Endothelial cell of umbilical vein (primary cell): ENCODE data around the gene FGFRL1. TPM values are rescaled to one million over a fixed set of nuclear protein-coding genes. Genes with fewer than 3 reads are reported as not detected.

Source experiments
- BruUV-seq: library from RNA; stranded (reverse); fragments of 400-500 nt; replicated peaks from 2 replicates; lab custom pipeline; 2021; lab: Mats Ljungman, UMichigan
- CTCF ChIA-PET: fragments of 300-600, 350-600 bp; sonication (Branson Sonifier 250); formaldehyde crosslinking; loops from one replicate; lab custom pipeline; 2021; ENCODE audit warnings: antibody characterized with exemption, inconsistent platforms; lab: Charles Lee
- POLR2A ChIA-PET: fragments of 300-600, 350-600 bp; sonication (Branson Sonifier 250); formaldehyde crosslinking; loops from one replicate; lab custom pipeline; 2021; ENCODE audit warnings: antibody characterized with exemption, inconsistent platforms; lab: Charles Lee
- DNase-seq: peaks from one replicate; pipeline ENCODE4 v3.0.0-alpha.2; 2011; ENCODE audit warnings: low read depth, low spot score
- FAIRE-seq: peaks from 2 replicates; lab custom pipeline; 2011; peaks lifted over from hg19 to GRCh38; lab: Jason Lieb, UNC
- H2AFZ ChIP-seq: 2 replicates; pipeline ENCODE4 v1.6.0; 2012; ENCODE audit warnings: low read depth, low read length, control low read depth, inconsistent platforms
- H3K27ac ChIP-seq: 2 replicates; pipeline ENCODE4 v1.5.1; 2011; ENCODE audit warnings: low read depth, mild to moderate bottlenecking, control low read depth, low read length, moderate library complexity; ENCODE audit not compliant: insufficient read depth
- H3K27me3 ChIP-seq, 2 experiments: 2 replicates each; pipeline versions ENCODE4 v1.6.0 to v1.6.1; 2011; ENCODE audit warnings: low read length in 2 of 2, mixed read lengths in 1 of 2; ENCODE audit not compliant: control insufficient read depth in 2 of 2, insufficient read depth in 2 of 2
- H3K36me3 ChIP-seq, 2 experiments: 2 replicates in 1 of 2; 3 replicates in 1 of 2; pipeline ENCODE4 v1.5.1; 2011; ENCODE audit warnings: low read length in 2 of 2, mild to moderate bottlenecking in 1 of 2, moderate library complexity in 1 of 2; ENCODE audit not compliant: control insufficient read depth in 2 of 2, insufficient read depth in 2 of 2; ENCODE audit errors: extremely low read depth in 1 of 2
- H3K4me1 ChIP-seq: 3 replicates; pipeline ENCODE4 v1.5.1; 2011; ENCODE audit warnings: mild to moderate bottlenecking, low read length; ENCODE audit not compliant: control insufficient read depth, insufficient read depth; ENCODE audit errors: extremely low read depth
- H3K4me2 ChIP-seq: 2 replicates; pipeline ENCODE4 v1.6.1; 2011; ENCODE audit warnings: low read length, control low read depth, mixed read lengths; ENCODE audit not compliant: insufficient read depth
- H3K4me3 ChIP-seq, 3 experiments: fragments of 200-600 bp in 1 of 3; sonication (generic), shearing (Covaris generic) in 1 of 3; replicated peaks in 1 of 3; 2 replicates each; pipeline ENCODE4 v1.5.1; 2011 to 2016; ENCODE audit warnings: control low read depth in 3 of 3, low read length in 3 of 3, mild to moderate bottlenecking in 2 of 3, inconsistent platforms in 1 of 3, low read depth in 1 of 3, moderate library complexity in 1 of 3; ENCODE audit not compliant: insufficient read depth in 1 of 3
- H3K79me2 ChIP-seq: 2 replicates; pipeline ENCODE4 v1.6.0; 2012; ENCODE audit warnings: low read length, inconsistent platforms; ENCODE audit not compliant: control insufficient read depth, insufficient read depth
- H3K9ac ChIP-seq: replicated peaks from 2 replicates; pipeline ENCODE3; 2011; ENCODE audit warnings: low read length, control low read depth; ENCODE audit not compliant: insufficient read depth; ENCODE audit errors: extremely low read depth
- H3K9me1 ChIP-seq: replicated peaks from 3 replicates; pipeline ENCODE4 v1.6.0; 2011; ENCODE audit warnings: mild to moderate bottlenecking, low read length; ENCODE audit not compliant: control insufficient read depth, insufficient read depth; ENCODE audit errors: extremely low read depth
- H3K9me3 ChIP-seq: replicated peaks from 2 replicates; pipeline ENCODE4 v1.5.1; 2012; ENCODE audit warnings: low read length, inconsistent platforms; ENCODE audit not compliant: control insufficient read depth, insufficient read depth
- H4K20me1 ChIP-seq: replicated peaks from 2 replicates; pipeline ENCODE3; 2011; ENCODE audit warnings: mild to moderate bottlenecking, low read length; ENCODE audit not compliant: control insufficient read depth, insufficient read depth; ENCODE audit errors: extremely low read depth
- EZH2 ChIP-seq: IDR thresholded peaks from 2 replicates; pipeline ENCODE4 v1.6.1; 2012; ENCODE audit warnings: borderline replicate concordance, low read depth, mild to moderate bottlenecking, moderate library complexity, low read length, inconsistent platforms; ENCODE audit not compliant: severe bottlenecking
- FOS ChIP-seq: IDR thresholded peaks from 2 replicates; pipeline ENCODE4 v1.6.1; 2011; ENCODE audit warnings: mild to moderate bottlenecking, low read length, moderate library complexity, borderline replicate concordance; ENCODE audit not compliant: insufficient read depth
- GATA2 ChIP-seq: IDR thresholded peaks from 2 replicates; pipeline ENCODE4 v1.7.0; 2011; ENCODE audit warnings: low read depth, mild to moderate bottlenecking, moderate library complexity, mixed read lengths, low read length; ENCODE audit not compliant: insufficient read length, insufficient read depth
- JUN ChIP-seq: IDR thresholded peaks from 2 replicates; pipeline ENCODE4 v1.6.1; 2011; ENCODE audit warnings: borderline replicate concordance, low read depth; ENCODE audit not compliant: insufficient read length, insufficient read depth
- MYC ChIP-seq: IDR thresholded peaks from one replicate; pipeline ENCODE4 v1.6.1; 2011; ENCODE audit warnings: mild to moderate bottlenecking, low read depth, low read length
- POLR2A ChIP-seq: IDR thresholded peaks from 2 replicates; pipeline ENCODE4 v1.6.1; 2012; ENCODE audit warnings: low read depth, mild to moderate bottlenecking, control low read depth, low read length
- POLR2AphosphoS5 ChIP-seq: IDR thresholded peaks from 2 replicates; pipeline ENCODE4 v1.6.1; 2012; ENCODE audit warnings: low read depth, mild to moderate bottlenecking, control low read depth, low read length, moderate library complexity; ENCODE audit not compliant: insufficient read depth
- dilution Hi-C: fragments of 300-500 bp; cut with MboI; formaldehyde crosslinking; loops from one replicate; pipeline ENCODE4 v1.15.0; 2019; ENCODE audit warnings: low sequenced_read_pairs; ENCODE audit not compliant: extremely low pct_ligation_motif_present
- intact Hi-C: fragments of 100-400 bp; cut with micrococcal nuclease; formaldehyde crosslinking; loops from one replicate; pipeline ENCODE4 v1.10.0; 2022
- polyA plus RNA-seq, 4 experiments: library from polyadenylated mRNA; depleted of rRNA in 3 of 4; stranded (reverse) in 3 of 4; unstranded in 1 of 4; fragments of >200 nt; gene quantifications; 2 replicates each; pipeline versions ENCODE4 v1.2.1 to v1.2.3, GENCODE V29; 2011 to 2012; ENCODE audit warnings: missing spikeins in 1 of 4
- total RNA-seq: library from RNA; stranded (reverse); gene quantifications from 2 replicates; pipeline ENCODE4 v1.2.3, GENCODE V29; 2021
- TF ChIP-seq, protein P1 (sequence below), 2 donors: IDR thresholded peaks; 1 replicate in 1 of 2; 2 replicates in 1 of 2; pipeline ENCODE4 v1.5.1; 2011; ENCODE audit warnings: low read length in 2 of 2, mild to moderate bottlenecking in 2 of 2, moderate library complexity in 2 of 2, control low read depth in 1 of 2, inconsistent platforms in 1 of 2, low read depth in 1 of 2; ENCODE audit not compliant: insufficient read depth in 1 of 2; ENCODE audit errors: extremely low read depth in 1 of 2
- TF ChIP-seq, protein P2 (sequence below): IDR thresholded peaks from 2 replicates; pipeline ENCODE4 v1.6.1; 2011; ENCODE audit not compliant: insufficient read depth, insufficient read length

Gene FGFRL1
- total and polyA plus RNA-seq, 2 donors (not counting 3 experiments of a cell fraction or from before 2014, with no cell fraction given): 33.3 to 74.6 TPM

DNA sequence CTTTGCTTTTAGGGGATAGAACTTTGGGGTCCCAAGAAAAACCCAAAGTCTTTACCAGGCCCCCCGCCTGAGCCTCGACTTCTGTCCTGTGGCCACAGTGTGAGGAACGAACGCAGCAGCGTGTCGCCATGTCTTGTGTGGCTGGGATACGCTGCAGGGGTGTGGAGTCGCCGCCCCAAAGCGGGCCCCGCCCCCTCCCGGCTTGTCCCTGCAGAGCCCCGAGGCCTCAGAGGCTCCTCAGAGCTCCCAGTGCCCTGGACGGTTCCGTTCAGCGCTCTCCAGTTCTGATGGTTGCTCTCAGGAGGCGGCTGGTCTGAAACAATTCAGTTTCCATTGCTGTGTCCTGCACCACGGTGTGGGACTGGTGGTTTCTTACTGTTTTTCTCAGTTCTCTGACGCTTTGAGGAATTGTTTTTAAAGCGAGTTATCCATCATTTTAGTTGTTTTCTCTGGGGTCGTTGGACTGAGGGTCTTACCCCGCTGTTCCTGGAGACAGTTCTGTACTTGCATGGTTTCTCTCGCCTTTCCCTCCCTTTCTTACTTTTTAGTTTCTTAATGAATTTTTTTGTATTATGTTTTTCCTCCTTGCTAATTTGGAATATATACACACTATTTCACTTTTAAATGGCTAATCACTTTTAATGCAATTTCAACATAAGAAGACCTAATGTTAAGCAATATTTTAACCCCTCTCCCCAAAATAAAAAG, 26.1 kb upstream of the FGFRL1 start:
- no peaks in the 10 kb centered on the region for H4K20me1 ChIP-seq
- H2AFZ ChIP-seq: peak overlapping the region; percentile 82
- H3K4me2 ChIP-seq: peak overlapping the region; percentile 62
- no peak overlapping the region for H3K27ac ChIP-seq
- H3K9me1 ChIP-seq: no peaks in the 10 kb centered on the region
- H3K79me2 ChIP-seq: no peaks in the 10 kb centered on the region
- DNase-seq (peak; percentile 24), FAIRE-seq (peak; percentile 55)
- no peaks in the 10 kb centered on the region for H3K9me3 ChIP-seq
- no peak overlapping the region for H3K9ac ChIP-seq
- ChIA-PET POLR2A (no interaction called here), CTCF (interaction anchor here (0.6 kb wide), 1 partner anchor 53 kb away, joined by 3 read pairs; the partner anchor contains the start of genes GAK and TMEM175)
- H3K4me1 ChIP-seq: peaks cover 15% of the 10 kb centered on the region
- H3K36me3 ChIP-seq: peaks cover 0 to 1% of the 10 kb centered on the region in 2 experiments
- no peak overlapping the region for H3K4me3 ChIP-seq
- H3K27me3 ChIP-seq: no peaks in the 10 kb centered on the region
- BruUV-seq: no TSS peak
- intact Hi-C loops (loop anchor here (5.0 kb wide), 1 partner anchor 243 kb away; no protein-coding TSS in a partner anchor), dilution Hi-C loops (no loop called here)
- TF ChIP-seq POLR2A (no peak), MYC (no peak), EZH2 (no peak), FOS (no peak), GATA2 (no peak), POLR2AphosphoS5 (no peak), JUN (no peak)
- TF ChIP-seq, protein P1, sequence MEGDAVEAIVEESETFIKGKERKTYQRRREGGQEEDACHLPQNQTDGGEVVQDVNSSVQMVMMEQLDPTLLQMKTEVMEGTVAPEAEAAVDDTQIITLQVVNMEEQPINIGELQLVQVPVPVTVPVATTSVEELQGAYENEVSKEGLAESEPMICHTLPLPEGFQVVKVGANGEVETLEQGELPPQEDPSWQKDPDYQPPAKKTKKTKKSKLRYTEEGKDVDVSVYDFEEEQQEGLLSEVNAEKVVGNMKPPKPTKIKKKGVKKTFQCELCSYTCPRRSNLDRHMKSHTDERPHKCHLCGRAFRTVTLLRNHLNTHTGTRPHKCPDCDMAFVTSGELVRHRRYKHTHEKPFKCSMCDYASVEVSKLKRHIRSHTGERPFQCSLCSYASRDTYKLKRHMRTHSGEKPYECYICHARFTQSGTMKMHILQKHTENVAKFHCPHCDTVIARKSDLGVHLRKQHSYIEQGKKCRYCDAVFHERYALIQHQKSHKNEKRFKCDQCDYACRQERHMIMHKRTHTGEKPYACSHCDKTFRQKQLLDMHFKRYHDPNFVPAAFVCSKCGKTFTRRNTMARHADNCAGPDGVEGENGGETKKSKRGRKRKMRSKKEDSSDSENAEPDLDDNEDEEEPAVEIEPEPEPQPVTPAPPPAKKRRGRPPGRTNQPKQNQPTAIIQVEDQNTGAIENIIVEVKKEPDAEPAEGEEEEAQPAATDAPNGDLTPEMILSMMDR (IDR thresholded peaks at IDR 0.05; ENCODE audit: extremely low read depth in 1 of 2, insufficient read depth in 1 of 2, low read depth in 1 of 2, low read length in 2 of 2): no peak
- TF ChIP-seq, protein P2, sequence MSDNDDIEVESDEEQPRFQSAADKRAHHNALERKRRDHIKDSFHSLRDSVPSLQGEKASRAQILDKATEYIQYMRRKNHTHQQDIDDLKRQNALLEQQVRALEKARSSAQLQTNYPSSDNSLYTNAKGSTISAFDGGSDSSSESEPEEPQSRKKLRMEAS: no peak
